ENCODE results near the gene ALDH4A1.

Gene ALDH4A1

GRCh38 chr1:18890706-18891425 lies 11.5 kb downstream of the ALDH4A1 start:
- peaks cover 37% of the 10 kb centered on the region for H3K36me3 ChIP-seq
- no peaks in the 10 kb centered on the region for H3K27me3 ChIP-seq
- no peak overlapping the region for H3K4me3 ChIP-seq (ENCODE audit: low read depth in 1 of 2, low read length in 1 of 2)
- no peaks in the 10 kb centered on the region for H3K9me3 ChIP-seq
- TF ChIP-seq CTCF (IDR thresholded peaks at IDR 0.05): no peak
- no peaks in the 10 kb centered on the region for H3K4me1 ChIP-seq (ENCODE audit: control insufficient read depth in 1 of 2, insufficient read depth in 1 of 2, low read depth in 1 of 2, low read length in 1 of 2)
- no peak overlapping the region for H3K27ac ChIP-seq

GRCh38 chr1:18886003-18886335 lies 16.4 kb downstream of the ALDH4A1 start:
- H3K9me3 ChIP-seq: no peaks in the 10 kb centered on the region
- no peaks in the 10 kb centered on the region for H3K4me1 ChIP-seq (ENCODE audit: control insufficient read depth in 1 of 2, insufficient read depth in 1 of 2, low read depth in 1 of 2, low read length in 1 of 2)
- peaks cover 78% of the 10 kb centered on the region for H3K36me3 ChIP-seq
- H3K4me3 ChIP-seq (ENCODE audit: low read depth in 1 of 2, low read length in 1 of 2): no peak overlapping the region
- no peak for TF ChIP-seq CTCF (IDR thresholded peaks at IDR 0.05)
- H3K27ac ChIP-seq: no peak overlapping the region
- H3K27me3 ChIP-seq: no peaks in the 10 kb centered on the region

- Histone ChIP-seq H3K27me3 (no peaks in the 10 kb centered on the region), H3K4me1 (ENCODE audit: control insufficient read depth in 1 of 2, insufficient read depth in 1 of 2, low read depth in 1 of 2, low read length in 1 of 2) (no peaks in the 10 kb centered on the region), H3K27ac (no peak overlapping the region), H3K9me3 (no peaks in the 10 kb centered on the region), H3K4me3 (ENCODE audit: low read depth in 1 of 2, low read length in 1 of 2) (no peak overlapping the region), H3K36me3 (peaks cover 82% of the 10 kb centered on the region)
- no peak for TF ChIP-seq CTCF (IDR thresholded peaks at IDR 0.05)
These were observed 16.9 kb downstream of the ALDH4A1 start for GRCh38 chr1:18885311-18886002.

- TF ChIP-seq CTCF (IDR thresholded peaks at IDR 0.05): no peak
- no peaks in the 10 kb centered on the region for H3K27me3 ChIP-seq
- H3K4me1 ChIP-seq (ENCODE audit: control insufficient read depth in 1 of 2, insufficient read depth in 1 of 2, low read depth in 1 of 2, low read length in 1 of 2): no peaks in the 10 kb centered on the region
These were observed 17.6 kb downstream of the ALDH4A1 start for GRCh38 chr1:18884727-18885126.

GRCh38 chr1:18884419-18884717 lies 18.0 kb downstream of the ALDH4A1 start:
- Histone ChIP-seq H3K27me3 (no peaks in the 10 kb centered on the region), H3K36me3 (peaks cover 88% of the 10 kb centered on the region), H3K9me3 (no peaks in the 10 kb centered on the region), H3K27ac (no peak overlapping the region), H3K4me3 (ENCODE audit: low read depth in 1 of 2, low read length in 1 of 2) (no peak overlapping the region), H3K4me1 (ENCODE audit: control insufficient read depth in 1 of 2, insufficient read depth in 1 of 2, low read depth in 1 of 2, low read length in 1 of 2) (no peaks in the 10 kb centered on the region)
- no peak for TF ChIP-seq CTCF (IDR thresholded peaks at IDR 0.05)

More at GRCh38 chr1:18884727-18885126, 17.6 kb downstream of the ALDH4A1 start:
- Histone ChIP-seq H3K27ac (no peak overlapping the region), H3K4me3 (ENCODE audit: low read depth in 1 of 2, low read length in 1 of 2) (no peak overlapping the region), H3K36me3 (peaks cover 88% of the 10 kb centered on the region), H3K9me3 (no peaks in the 10 kb centered on the region)
